Thyroid gland (tissue), 4 donors: ENCODE data around the gene LCN12. TPM values are rescaled to one million over a fixed set of nuclear protein-coding genes. Genes with fewer than 3 reads are reported as not detected.

ENCODE experiments used
- DNase-seq, 2 donors: peaks; one replicate each; pipeline ENCODE4 v3.0.0-alpha.2; 2019
- H3K27ac ChIP-seq, 3 donors: fragments of 200-600 bp; sonication (generic); 1 replicate in 2 of 3; 2 replicates in 1 of 3; pipeline ENCODE4 v1.5.1; 2016 to 2019; ENCODE audit warnings: mild to moderate bottlenecking in 1 of 3, moderate library complexity in 1 of 3
- H3K27me3 ChIP-seq: fragments of 200-600 bp; sonication (generic); one replicate; pipeline ENCODE4 v1.5.1; 2019
- H3K36me3 ChIP-seq, 2 donors: fragments of 200-600 bp; sonication (generic); one replicate each; pipeline ENCODE4 v1.5.1; 2016 to 2019
- H3K4me1 ChIP-seq, 2 donors: fragments of 200-600 bp; sonication (generic); one replicate each; pipeline ENCODE4 v1.5.1; 2017 to 2019
- H3K4me3 ChIP-seq, 3 donors: fragments of 200-600 bp; sonication (generic); replicated peaks in 1 of 3; 1 replicate in 2 of 3; 2 replicates in 1 of 3; pipeline ENCODE4 v1.5.1; 2016; ENCODE audit warnings: mild to moderate bottlenecking in 1 of 3
- H3K9me3 ChIP-seq: fragments of 200-600 bp; sonication (generic); one replicate; pipeline ENCODE4 v1.5.1; 2017
- POLR2A ChIP-seq, 2 donors: fragments of 450-650 bp; IDR thresholded peaks; one replicate each; pipeline ENCODE4 v1.6.1; 2017; ENCODE audit warnings: antibody characterized with exemption in 2 of 2, mild to moderate bottlenecking in 2 of 2, moderate library complexity in 1 of 2
- WGBS, 2 donors: methylation state at CpG; one replicate each; pipeline ENCODE4 v1.1.5; 2017; 5-methylcytosine and 5-hydroxymethylcytosine counted together
- intact Hi-C: fragments of 100-400 bp; cut with DNase I; formaldehyde crosslinking; loops from one replicate; pipeline ENCODE4 v1.15.1; 2023
- total RNA-seq, 4 donors: library from RNA; depleted of rRNA; stranded (reverse); fragments of >200 nt; gene quantifications; one replicate each; pipeline ENCODE4 v1.2.3, GENCODE V29; 2016
- TF ChIP-seq, protein P1 (sequence below), 6 experiments: fragments of 200-600 bp in 3 of 6; fragments of 450-650 bp in 3 of 6; sonication (generic) in 3 of 6; IDR thresholded peaks; one replicate each; pipeline ENCODE4 v1.5.1; 2016 to 2019; ENCODE audit warnings: antibody characterized with exemption in 6 of 6, mild to moderate bottlenecking in 2 of 6, inconsistent platforms in 1 of 6, moderate library complexity in 1 of 6

The LCN12 gene
- total RNA-seq, 4 donors from 2014 or later: 24.3 to 85.0 (median 54.0) TPM

GRCh38 chr9:136969774-136970173 is 17.7 kb downstream of the LCN12 start:
- no peak for TF ChIP-seq POLR2A (IDR thresholded peaks at IDR 0.05)
- TF ChIP-seq, protein P1, sequence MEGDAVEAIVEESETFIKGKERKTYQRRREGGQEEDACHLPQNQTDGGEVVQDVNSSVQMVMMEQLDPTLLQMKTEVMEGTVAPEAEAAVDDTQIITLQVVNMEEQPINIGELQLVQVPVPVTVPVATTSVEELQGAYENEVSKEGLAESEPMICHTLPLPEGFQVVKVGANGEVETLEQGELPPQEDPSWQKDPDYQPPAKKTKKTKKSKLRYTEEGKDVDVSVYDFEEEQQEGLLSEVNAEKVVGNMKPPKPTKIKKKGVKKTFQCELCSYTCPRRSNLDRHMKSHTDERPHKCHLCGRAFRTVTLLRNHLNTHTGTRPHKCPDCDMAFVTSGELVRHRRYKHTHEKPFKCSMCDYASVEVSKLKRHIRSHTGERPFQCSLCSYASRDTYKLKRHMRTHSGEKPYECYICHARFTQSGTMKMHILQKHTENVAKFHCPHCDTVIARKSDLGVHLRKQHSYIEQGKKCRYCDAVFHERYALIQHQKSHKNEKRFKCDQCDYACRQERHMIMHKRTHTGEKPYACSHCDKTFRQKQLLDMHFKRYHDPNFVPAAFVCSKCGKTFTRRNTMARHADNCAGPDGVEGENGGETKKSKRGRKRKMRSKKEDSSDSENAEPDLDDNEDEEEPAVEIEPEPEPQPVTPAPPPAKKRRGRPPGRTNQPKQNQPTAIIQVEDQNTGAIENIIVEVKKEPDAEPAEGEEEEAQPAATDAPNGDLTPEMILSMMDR (IDR thresholded peaks at IDR 0.05): no peak
- intact Hi-C loops: no loop called here
- no peaks in the 10 kb centered on the region for H3K36me3 ChIP-seq
- no peak overlapping the region for H3K4me3 ChIP-seq
- no peaks in the 10 kb centered on the region for H3K9me3 ChIP-seq
- H3K4me1 ChIP-seq: peaks cover 0 to 8% of the 10 kb centered on the region in 2 donors
- no peak for DNase-seq
- H3K27me3 ChIP-seq: no peaks in the 10 kb centered on the region
- H3K27ac ChIP-seq: no peak overlapping the region
- 86% methylated on average over 2 of the region's 5 CpGs; no CpG with 5 or more reads in 1 of the 2 donors for WGBS, 2 donors

- no peaks in the 10 kb centered on the region for H3K27me3 ChIP-seq
- TF ChIP-seq, protein P1 (IDR thresholded peaks at IDR 0.05): no peak
- TF ChIP-seq POLR2A (IDR thresholded peaks at IDR 0.05): no peak
- no peak for DNase-seq
- 90 to 93% methylated on average over 7 to 10 of the region's 11 CpGs for WGBS, 2 donors
- no peaks in the 10 kb centered on the region for H3K36me3 ChIP-seq
- intact Hi-C loops: no loop called here
- no peak overlapping the region for H3K27ac ChIP-seq
- H3K4me1 ChIP-seq: peaks cover 0 to 8% of the 10 kb centered on the region in 2 donors
- no peak overlapping the region for H3K4me3 ChIP-seq
- H3K9me3 ChIP-seq: no peaks in the 10 kb centered on the region
Observed at GRCh38 chr9:136970361-136970760, 18.3 kb downstream of the LCN12 start.

GRCh38 chr9:136971746-136972145 is 19.7 kb downstream of the LCN12 start:
- H3K27ac ChIP-seq: no peak overlapping the region
- DNase-seq: no peak
- WGBS, 2 donors: 64 to 79% methylated on average over 5 to 6 of the region's 14 CpGs
- TF ChIP-seq POLR2A (IDR thresholded peaks at IDR 0.05): no peak
- TF ChIP-seq, protein P1 (IDR thresholded peaks at IDR 0.05): no peak
- H3K9me3 ChIP-seq: no peaks in the 10 kb centered on the region
- no peaks in the 10 kb centered on the region for H3K36me3 ChIP-seq
- H3K4me3 ChIP-seq: no peak overlapping the region
- no peaks in the 10 kb centered on the region for H3K27me3 ChIP-seq
- H3K4me1 ChIP-seq: no peaks in the 10 kb centered on the region
- intact Hi-C loops: no loop called here

DNA sequence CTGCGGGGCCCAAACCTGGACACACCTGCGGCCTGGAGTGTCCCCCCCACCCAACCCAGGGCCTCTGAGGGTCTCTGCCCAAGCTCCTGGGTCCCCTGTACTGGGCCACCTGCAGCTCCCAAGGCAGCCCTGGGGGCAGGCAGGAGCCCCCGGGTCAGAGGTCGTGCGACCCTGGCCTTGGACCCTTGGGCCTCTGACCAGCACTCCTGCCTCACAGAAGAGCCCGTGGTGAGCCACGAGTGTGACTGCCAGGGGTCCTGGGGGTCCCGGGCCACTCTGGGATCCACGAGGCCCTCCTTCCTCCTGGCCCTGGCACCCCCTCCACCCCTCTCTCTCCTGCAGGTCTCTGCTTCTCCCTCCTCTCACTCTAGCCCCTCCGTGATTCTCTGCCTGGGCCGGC is 20.3 kb downstream of the LCN12 start:
- TF ChIP-seq POLR2A (IDR thresholded peaks at IDR 0.05): no peak
- TF ChIP-seq, protein P1 (IDR thresholded peaks at IDR 0.05): no peak
- Histone ChIP-seq H3K4me3 (no peak overlapping the region), H3K36me3 (no peaks in the 10 kb centered on the region), H3K27me3 (no peaks in the 10 kb centered on the region), H3K9me3 (no peaks in the 10 kb centered on the region), H3K4me1 (peaks cover 0 to 2% of the 10 kb centered on the region in 2 donors), H3K27ac (no peak overlapping the region)
- no peak for DNase-seq
- 93 to 96% methylated on average over 4 to 5 of the region's 11 CpGs for WGBS, 2 donors
- intact Hi-C loops: no loop called here

GRCh38 chr9:136972743-136973142 is 20.7 kb downstream of the LCN12 start:
- no peak overlapping the region for H3K4me3 ChIP-seq
- H3K36me3 ChIP-seq: no peaks in the 10 kb centered on the region
- WGBS, 2 donors: 70 to 72% methylated on average over 8 to 12 of the region's 13 CpGs
- TF ChIP-seq, protein P1 (IDR thresholded peaks at IDR 0.05): no peak
- no peak for TF ChIP-seq POLR2A (IDR thresholded peaks at IDR 0.05)
- peaks cover 2 to 6% of the 10 kb centered on the region in 2 donors for H3K4me1 ChIP-seq
- intact Hi-C loops: no loop called here
- H3K9me3 ChIP-seq: no peaks in the 10 kb centered on the region
- H3K27me3 ChIP-seq: no peaks in the 10 kb centered on the region
- DNase-seq: no peak
- no peak overlapping the region for H3K27ac ChIP-seq
